Mammary epithelial cell (primary cell): Measurements from ENCODE around the gene STX1A.

Source experiments
- CTCF ChIP-seq, 2 donors: IDR thresholded peaks in 1 of 2; conservative IDR thresholded peaks in 1 of 2; 2 replicates each; pipeline ENCODE4 v1.5.1; 2011 to 2012; ENCODE audit warnings: inconsistent platforms in 2 of 2, low read length in 2 of 2, mild to moderate bottlenecking in 2 of 2, control low read depth in 1 of 2, low read depth in 1 of 2; ENCODE audit not compliant: insufficient read depth in 1 of 2; ENCODE audit errors: extremely low read depth in 1 of 2
- EZH2 ChIP-seq: IDR thresholded peaks from 2 replicates; pipeline ENCODE4 v1.6.1; 2012; ENCODE audit warnings: low read length, inconsistent platforms, borderline replicate concordance

- TF ChIP-seq CTCF (conservative IDR thresholded peaks at IDR 0.05 in 1 of 2, IDR thresholded peaks at IDR 0.05 in 1 of 2; ENCODE audit: extremely low read depth in 1 of 2, insufficient read depth in 1 of 2, low read depth in 1 of 2, low read length in 2 of 2) (no peak), EZH2 (no peak)
Observed at GRCh38 chr7:73739387-73739767, 19.9 kb upstream of the STX1A start.
